ENCODE data around the gene NANOS3. TPM values are rescaled to one million over a fixed set of nuclear protein-coding genes. Genes with fewer than 3 reads are reported as not detected.

Gene NANOS3
- polyA plus RNA-seq, 12 donors = 0.72 to 2.4 (median 1.6) TPM; not detected in 2

- DNase-seq = no peak
Measured at GRCh38 chr19:13864046-13864666, 12.8 kb upstream of the NANOS3 start.

- DNase-seq = no peak
Measured at GRCh38 chr19:13864667-13865570, 12.0 kb upstream of the NANOS3 start.

GRCh38 chr19:13865571-13866462, 11.1 kb upstream of the NANOS3 start:
- no peak for DNase-seq

GRCh38 chr19:13866463-13867046, 10.4 kb upstream of the NANOS3 start:
- no peak for DNase-seq

- no peak for DNase-seq
Measured at GRCh38 chr19:13868663-13869062, 8.3 kb upstream of the NANOS3 start.

GRCh38 chr19:13869281-13869680, 7.7 kb upstream of the NANOS3 start:
- DNase-seq = no peak

- no peak for DNase-seq
Measured at GRCh38 chr19:13870873-13871272, 6.1 kb upstream of the NANOS3 start.

GRCh38 chr19:13872339-13872694, 4.6 kb upstream of the NANOS3 start:
- DNase-seq = no peak

GRCh38 chr19:13872695-13873389, 4.1 kb upstream of the NANOS3 start:
- DNase-seq = no peak

- no peak for DNase-seq
Measured at GRCh38 chr19:13873834-13874515, 3.0 kb upstream of the NANOS3 start.

- DNase-seq = no peak
Measured at GRCh38 chr19:13875824-13876223, 1.1 kb upstream of the NANOS3 start.

GRCh38 chr19:13877303-13877702, 369 bp downstream of the NANOS3 start:
- no peak for DNase-seq

- peak; percentile 96 for DNase-seq
Measured at GRCh38 chr19:13880059-13881043, 3.4 kb downstream of the NANOS3 start.

- no peak for DNase-seq
Measured at GRCh38 chr19:13881251-13881691, 4.3 kb downstream of the NANOS3 start.

- DNase-seq = no peak
Measured at GRCh38 chr19:13881692-13882418, 4.9 kb downstream of the NANOS3 start.

- no peak for DNase-seq
Measured at GRCh38 chr19:13882419-13882795, 5.5 kb downstream of the NANOS3 start.

GRCh38 chr19:13882836-13883235, 5.9 kb downstream of the NANOS3 start:
- no peak for DNase-seq

GRCh38 chr19:13883516-13884064, 6.7 kb downstream of the NANOS3 start:
- DNase-seq = no peak

Measured in muscle of arm (tissue), 12 donors.